ENCODE results near the gene SH3BP5. TPM values are rescaled to one million over a fixed set of nuclear protein-coding genes. Genes with fewer than 3 reads are reported as not detected.

The SH3BP5 gene
- total RNA-seq, 1 donor from 2014 or later = 110 TPM

- no peak for TF ChIP-seq CTCF (IDR thresholded peaks at IDR 0.05)
- Histone ChIP-seq H3K4me1 (peaks cover 6% of the 10 kb centered on the region), H3K27ac (peak overlapping the region; percentile 63), H3K4me3 (no peak overlapping the region), H3K36me3 (no peaks in the 10 kb centered on the region), H3K9me3 (peaks cover 10% of the 10 kb centered on the region), H3K27me3 (no peaks in the 10 kb centered on the region)
- intact Hi-C loops (cut with DNase I) = no loop called here
- ATAC-seq = no peak
- DNase-seq = no peak
Observed at GRCh38 chr3:15348246-15348645, 15.9 kb upstream of the SH3BP5 start.

- Histone ChIP-seq H3K36me3 (no peaks in the 10 kb centered on the region), H3K9me3 (peaks cover 10% of the 10 kb centered on the region), H3K4me3 (peak overlapping the region; percentile 10), H3K27ac (peak overlapping the region; percentile 63), H3K4me1 (peaks cover 6% of the 10 kb centered on the region), H3K27me3 (no peaks in the 10 kb centered on the region)
- DNase-seq (no peak), ATAC-seq (peak; percentile 79)
- no peak for TF ChIP-seq CTCF (IDR thresholded peaks at IDR 0.05)
- intact Hi-C loops (cut with DNase I) = no loop called here
Observed at GRCh38 chr3:15347737-15348110, 15.3 kb upstream of the SH3BP5 start.

GRCh38 chr3:15347063-15347736, 14.8 kb upstream of the SH3BP5 start:
- ATAC-seq (peak; percentile 36), DNase-seq (no peak)
- TF ChIP-seq CTCF (IDR thresholded peaks at IDR 0.05) = no peak

GRCh38 chr3:15346516-15346915, 14.1 kb upstream of the SH3BP5 start:
- ATAC-seq (no peak), DNase-seq (no peak)
- Histone ChIP-seq H3K36me3 (no peaks in the 10 kb centered on the region), H3K9me3 (peaks cover 5% of the 10 kb centered on the region), H3K4me1 (peaks cover 6% of the 10 kb centered on the region), H3K4me3 (no peak overlapping the region), H3K27ac (no peak overlapping the region), H3K27me3 (no peaks in the 10 kb centered on the region)
- intact Hi-C loops (cut with DNase I) = no loop called here
- TF ChIP-seq CTCF (IDR thresholded peaks at IDR 0.05) = no peak

More at GRCh38 chr3:15347063-15347736, 14.8 kb upstream of the SH3BP5 start:
- Histone ChIP-seq H3K4me1 (peaks cover 6% of the 10 kb centered on the region), H3K27me3 (no peaks in the 10 kb centered on the region), H3K36me3 (no peaks in the 10 kb centered on the region), H3K9me3 (peaks cover 10% of the 10 kb centered on the region), H3K27ac (peak overlapping the region; percentile 63), H3K4me3 (peak overlapping the region; percentile 10)
- intact Hi-C loops (cut with DNase I) = no loop called here

GRCh38 chr3:15345608-15346137, 13.3 kb upstream of the SH3BP5 start:
- H3K36me3 ChIP-seq = no peaks in the 10 kb centered on the region
- no peaks in the 10 kb centered on the region for H3K9me3 ChIP-seq
- intact Hi-C loops (cut with DNase I) = no loop called here
- H3K4me1 ChIP-seq = peaks cover 6% of the 10 kb centered on the region
- no peak overlapping the region for H3K27ac ChIP-seq
- no peaks in the 10 kb centered on the region for H3K27me3 ChIP-seq
- H3K4me3 ChIP-seq = no peak overlapping the region
- DNase-seq = no peak
- ATAC-seq = no peak
- TF ChIP-seq CTCF (IDR thresholded peaks at IDR 0.05) = no peak

Measured in upper lobe of right lung (tissue), 1 donor.